Spleen (tissue), 7 donors: Measurements from ENCODE around the gene LST1.

Source experiments
- POLR2AphosphoS5 ChIP-seq, 3 donors: sonication (generic); formaldehyde crosslinking; IDR thresholded peaks; one replicate each; pipeline ENCODE4 v1.5.1; 2017; ENCODE audit warnings: antibody characterized with exemption in 3 of 3
- TF ChIP-seq, protein P1 (sequence below), 11 experiments: fragments of 200-600 bp in 7 of 11; fragments of 450-650 bp in 4 of 11; sonication (generic) in 4 of 11; IDR thresholded peaks in 8 of 11; conservative IDR thresholded peaks in 3 of 11; 1 replicate in 7 of 11; 2 replicates in 4 of 11; pipeline versions ENCODE4 v1.4.0 to v1.8.0; 2016 to 2021; ENCODE audit warnings: antibody characterized with exemption in 11 of 11, inconsistent platforms in 4 of 11, mild to moderate bottlenecking in 1 of 11
- donor health status: DM: no; HTN: no; CAD: no; lungs with moderate emphysema.
- donor health status: DM: no; HTN: no; CAD: no.
- donor health status: DM: no; HTN: no; CAD: no.

DNA sequence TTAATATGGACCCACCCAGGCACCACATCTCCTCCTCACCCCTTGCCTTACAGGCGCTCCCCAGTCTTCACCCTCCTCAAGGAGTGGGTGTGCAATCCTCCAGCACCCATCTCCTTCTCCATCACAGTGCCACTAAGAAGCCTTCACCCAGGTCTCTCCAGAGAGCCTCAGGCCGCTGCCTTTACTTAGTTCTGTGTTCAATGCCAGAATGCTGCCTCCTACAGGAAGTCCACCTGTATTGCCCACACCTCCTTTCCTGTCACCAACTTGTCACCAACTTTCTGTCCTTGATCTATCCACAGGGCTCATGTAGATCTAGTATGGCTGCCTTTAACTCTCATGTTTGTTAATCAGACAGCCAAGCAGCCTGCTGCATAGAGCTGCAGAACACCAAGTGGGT, 586 bp upstream of the LST1 start:
- TF ChIP-seq, protein P1, sequence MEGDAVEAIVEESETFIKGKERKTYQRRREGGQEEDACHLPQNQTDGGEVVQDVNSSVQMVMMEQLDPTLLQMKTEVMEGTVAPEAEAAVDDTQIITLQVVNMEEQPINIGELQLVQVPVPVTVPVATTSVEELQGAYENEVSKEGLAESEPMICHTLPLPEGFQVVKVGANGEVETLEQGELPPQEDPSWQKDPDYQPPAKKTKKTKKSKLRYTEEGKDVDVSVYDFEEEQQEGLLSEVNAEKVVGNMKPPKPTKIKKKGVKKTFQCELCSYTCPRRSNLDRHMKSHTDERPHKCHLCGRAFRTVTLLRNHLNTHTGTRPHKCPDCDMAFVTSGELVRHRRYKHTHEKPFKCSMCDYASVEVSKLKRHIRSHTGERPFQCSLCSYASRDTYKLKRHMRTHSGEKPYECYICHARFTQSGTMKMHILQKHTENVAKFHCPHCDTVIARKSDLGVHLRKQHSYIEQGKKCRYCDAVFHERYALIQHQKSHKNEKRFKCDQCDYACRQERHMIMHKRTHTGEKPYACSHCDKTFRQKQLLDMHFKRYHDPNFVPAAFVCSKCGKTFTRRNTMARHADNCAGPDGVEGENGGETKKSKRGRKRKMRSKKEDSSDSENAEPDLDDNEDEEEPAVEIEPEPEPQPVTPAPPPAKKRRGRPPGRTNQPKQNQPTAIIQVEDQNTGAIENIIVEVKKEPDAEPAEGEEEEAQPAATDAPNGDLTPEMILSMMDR (IDR thresholded peaks at IDR 0.05 in 8 of 11, conservative IDR thresholded peaks at IDR 0.05 in 3 of 11) = peak in 7 of 11 experiments; percentile 33 to 68 (median 54)
- TF ChIP-seq POLR2AphosphoS5 (IDR thresholded peaks at IDR 0.05) = no peak
